ENCODE data around the gene RNU6-9.

Gene RNU6-9

GRCh38 chr19:870314-870713 lies 23.0 kb upstream of the RNU6-9 start:
- TF ChIP-seq, protein P1, sequence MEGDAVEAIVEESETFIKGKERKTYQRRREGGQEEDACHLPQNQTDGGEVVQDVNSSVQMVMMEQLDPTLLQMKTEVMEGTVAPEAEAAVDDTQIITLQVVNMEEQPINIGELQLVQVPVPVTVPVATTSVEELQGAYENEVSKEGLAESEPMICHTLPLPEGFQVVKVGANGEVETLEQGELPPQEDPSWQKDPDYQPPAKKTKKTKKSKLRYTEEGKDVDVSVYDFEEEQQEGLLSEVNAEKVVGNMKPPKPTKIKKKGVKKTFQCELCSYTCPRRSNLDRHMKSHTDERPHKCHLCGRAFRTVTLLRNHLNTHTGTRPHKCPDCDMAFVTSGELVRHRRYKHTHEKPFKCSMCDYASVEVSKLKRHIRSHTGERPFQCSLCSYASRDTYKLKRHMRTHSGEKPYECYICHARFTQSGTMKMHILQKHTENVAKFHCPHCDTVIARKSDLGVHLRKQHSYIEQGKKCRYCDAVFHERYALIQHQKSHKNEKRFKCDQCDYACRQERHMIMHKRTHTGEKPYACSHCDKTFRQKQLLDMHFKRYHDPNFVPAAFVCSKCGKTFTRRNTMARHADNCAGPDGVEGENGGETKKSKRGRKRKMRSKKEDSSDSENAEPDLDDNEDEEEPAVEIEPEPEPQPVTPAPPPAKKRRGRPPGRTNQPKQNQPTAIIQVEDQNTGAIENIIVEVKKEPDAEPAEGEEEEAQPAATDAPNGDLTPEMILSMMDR (IDR thresholded peaks at IDR 0.05; ENCODE audit: low read length, missing control alignments), result no peak
- H3K4me3 ChIP-seq (replicated peaks; ENCODE audit: low read depth, low read length), result no peak overlapping the region
- no peak for DNase-seq (ENCODE audit: low read depth)

DNA sequence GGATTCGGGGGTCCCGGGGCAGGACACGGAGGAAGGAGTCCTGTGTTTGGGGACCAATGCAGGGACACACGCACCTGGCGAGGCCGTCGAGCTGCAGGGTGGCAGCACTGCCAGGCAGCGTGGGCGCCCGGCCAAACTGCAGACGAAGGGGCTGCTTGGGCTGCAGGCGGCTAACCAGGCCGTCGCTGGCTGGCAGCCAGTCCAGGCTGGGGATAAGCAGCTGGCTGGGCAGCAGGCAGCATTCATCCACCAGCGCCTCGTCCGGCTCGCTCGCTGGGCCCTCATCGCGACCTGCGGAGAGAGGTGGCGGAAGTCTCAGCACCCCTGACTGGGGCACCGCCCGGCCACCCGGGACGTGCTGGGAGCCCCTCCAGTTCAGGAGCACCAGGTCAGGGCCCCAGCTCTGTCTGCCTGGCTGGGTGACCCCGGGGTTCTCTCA lies 22.3 kb upstream of the RNU6-9 start:
- H3K4me3 ChIP-seq (replicated peaks; ENCODE audit: low read depth, low read length), result no peak overlapping the region
- TF ChIP-seq, protein P1 (IDR thresholded peaks at IDR 0.05; ENCODE audit: low read length, missing control alignments), result no peak
- DNase-seq (ENCODE audit: low read depth), result no peak

- H3K4me3 ChIP-seq (replicated peaks; ENCODE audit: low read depth, low read length), result no peak overlapping the region
- TF ChIP-seq, protein P1 (IDR thresholded peaks at IDR 0.05; ENCODE audit: low read length, missing control alignments), result no peak
- DNase-seq (ENCODE audit: low read depth), result no peak
These were observed 21.6 kb upstream of the RNU6-9 start for GRCh38 chr19:871446-872265.

- peak; percentile 33 for DNase-seq (ENCODE audit: low read depth)
- TF ChIP-seq, protein P1 (IDR thresholded peaks at IDR 0.05; ENCODE audit: low read length, missing control alignments), result no peak
- H3K4me3 ChIP-seq (replicated peaks; ENCODE audit: low read depth, low read length), result no peak overlapping the region
These were observed 20.9 kb upstream of the RNU6-9 start for GRCh38 chr19:872266-872951.

- TF ChIP-seq, protein P1 (IDR thresholded peaks at IDR 0.05; ENCODE audit: low read length, missing control alignments), result no peak
- DNase-seq (ENCODE audit: low read depth), result peak; percentile 26
These were observed 20.2 kb upstream of the RNU6-9 start for GRCh38 chr19:873084-873483.

DNA sequence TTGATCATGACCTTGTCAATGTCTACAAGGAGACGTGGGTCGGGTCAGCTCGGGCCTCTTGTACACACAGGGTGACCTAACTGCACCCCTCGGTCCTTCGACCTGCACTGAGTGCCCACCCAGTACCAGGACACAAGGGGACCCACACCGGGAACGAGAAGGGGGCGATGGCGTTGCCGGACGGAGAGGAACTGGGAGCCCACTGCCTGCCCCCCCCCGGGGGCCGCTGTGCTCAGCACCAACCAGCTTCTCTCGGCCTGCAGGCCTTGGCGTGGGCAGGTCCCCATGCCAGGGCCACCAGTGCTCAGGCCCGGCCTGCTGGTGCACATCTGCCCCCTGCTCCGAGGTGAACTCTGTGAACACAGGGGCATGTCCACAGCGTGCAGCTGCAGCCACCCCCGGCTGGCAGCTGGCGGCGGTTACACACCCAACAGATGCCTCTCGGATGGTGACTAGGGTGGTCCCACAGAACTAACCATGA lies 19.7 kb upstream of the RNU6-9 start:
- DNase-seq (ENCODE audit: low read depth), result no peak
- no peak overlapping the region for H3K4me3 ChIP-seq (replicated peaks; ENCODE audit: low read depth, low read length)
- TF ChIP-seq, protein P1 (IDR thresholded peaks at IDR 0.05; ENCODE audit: low read length, missing control alignments), result no peak

More at GRCh38 chr19:873084-873483, 20.2 kb upstream of the RNU6-9 start:
- H3K4me3 ChIP-seq (replicated peaks; ENCODE audit: low read depth, low read length), result no peak overlapping the region

Measured in fibroblast of pulmonary artery (primary cell).